SK-N-SH (cell line): Measurements from ENCODE around the gene VPS35L. TPM values are rescaled to one million over a fixed set of nuclear protein-coding genes. Genes with fewer than 3 reads are reported as not detected.
A peak's percentile ranks its signal among the peaks of the same experiment; 100 is the strongest.

ENCODE experiments used
- CTCF ChIA-PET: fragments of 300-600, 350-600 bp; formaldehyde crosslinking; extraction: SDS; loops from one replicate; lab custom pipeline; 2021; lab: Yijun Ruan, JAX
- POLR2A ChIA-PET: fragments of 350-600 bp; sonication (Branson Sonifier 250); formaldehyde crosslinking; extraction: SDS; loops from one replicate; lab custom pipeline; 2020; ENCODE audit warnings: antibody characterized with exemption, inconsistent platforms; lab: Yijun Ruan, JAX
- DNase-seq: peaks from one replicate; pipeline ENCODE4 v3.0.0; 2012
- H2AFZ ChIP-seq: fragments of 200-600 bp; sonication (generic); 2 replicates; pipeline ENCODE4 v1.8.1; 2016; ENCODE audit warnings: antibody characterized with exemption, mild to moderate bottlenecking, low read depth
- H3F3A ChIP-seq: fragments of 200-600 bp; sonication (generic); replicated peaks from 2 replicates; pipeline ENCODE3; 2016; ENCODE audit warnings: antibody characterized with exemption, mild to moderate bottlenecking; ENCODE audit not compliant: insufficient read depth
- H3K27ac ChIP-seq, 2 experiments: fragments of 200-500 bp in 1 of 2; fragments of 200-600 bp in 1 of 2; sonication (Bioruptor generic) in 1 of 2; sonication (generic), shearing (Covaris generic) in 1 of 2; 2 replicates each; pipeline versions ENCODE4 v1.5.1 to v1.6.1; 2014 to 2016; ENCODE audit warnings: low read depth in 2 of 2, inconsistent platforms in 1 of 2, low read length in 1 of 2, mild to moderate bottlenecking in 1 of 2, mixed read lengths in 1 of 2
- H3K27me3 ChIP-seq: fragments of 200-600 bp; sonication (generic), shearing (Covaris generic); 2 replicates; pipeline ENCODE4 v1.6.1; 2016; ENCODE audit warnings: mixed run types; ENCODE audit not compliant: insufficient read depth
- H3K36me3 ChIP-seq, 2 experiments: fragments of 200-500 bp in 1 of 2; fragments of 200-600 bp in 1 of 2; sonication (Bioruptor generic) in 1 of 2; sonication (generic) in 1 of 2; replicated peaks in 1 of 2; 2 replicates each; pipeline versions ENCODE3 to v1.5.1; 2014 to 2016; ENCODE audit warnings: low read length in 1 of 2, mild to moderate bottlenecking in 1 of 2; ENCODE audit not compliant: insufficient read depth in 2 of 2, control insufficient read depth in 1 of 2
- H3K4me1 ChIP-seq, 2 experiments: fragments of 200-500 bp in 1 of 2; fragments of 200-600 bp in 1 of 2; sonication (Bioruptor generic) in 1 of 2; sonication (generic), shearing (Covaris generic) in 1 of 2; 2 replicates each; pipeline versions ENCODE4 v1.5.1 to v1.6.1; 2014 to 2016; ENCODE audit warnings: low read depth in 1 of 2, low read length in 1 of 2, mixed run types in 1 of 2; ENCODE audit not compliant: insufficient read depth in 2 of 2, control insufficient read depth in 1 of 2
- H3K4me2 ChIP-seq: fragments of 200-600 bp; sonication (generic), shearing (Covaris generic); 2 replicates; pipeline ENCODE4 v1.6.1; 2017; ENCODE audit warnings: mixed run types
- H3K4me3 ChIP-seq, 2 experiments: fragments of 200-500 bp in 1 of 2; fragments of 200-600 bp in 1 of 2; sonication (Bioruptor generic) in 1 of 2; sonication (generic), shearing (Covaris generic) in 1 of 2; 2 replicates each; pipeline versions ENCODE4 v1.5.1 to v1.8.1; 2014 to 2016; ENCODE audit warnings: low read depth in 2 of 2, inconsistent platforms in 1 of 2, low read length in 1 of 2, mild to moderate bottlenecking in 1 of 2, mixed read lengths in 1 of 2, moderate library complexity in 1 of 2
- H3K79me2 ChIP-seq: fragments of 200-600 bp; sonication (generic); 2 replicates; pipeline ENCODE4 v1.8.1; 2017; ENCODE audit warnings: mild to moderate bottlenecking; ENCODE audit not compliant: insufficient read depth
- H3K9ac ChIP-seq: fragments of 200-600 bp; sonication (generic); 2 replicates; pipeline ENCODE4 v1.6.1; 2017; ENCODE audit warnings: mixed run types
- H3K9me2 ChIP-seq: fragments of 200-600 bp; sonication (generic); 2 replicates; pipeline ENCODE4 v1.6.1; 2017; ENCODE audit warnings: mixed run types
- H3K9me3 ChIP-seq: fragments of 200-600 bp; sonication (generic); 2 replicates; pipeline ENCODE4 v1.6.1; 2017; ENCODE audit warnings: mixed run types, mild to moderate bottlenecking, moderate library complexity
- H4K20me1 ChIP-seq: fragments of 200-600 bp; sonication (generic); 2 replicates; pipeline ENCODE4 v1.6.1; 2017; ENCODE audit warnings: mild to moderate bottlenecking, mixed run types; ENCODE audit not compliant: insufficient read depth
- FOXM1 ChIP-seq: IDR thresholded peaks from 2 replicates; pipeline ENCODE4 v1.4.0; 2012; ENCODE audit warnings: low read depth, mild to moderate bottlenecking
- MXI1 ChIP-seq: IDR thresholded peaks from 2 replicates; pipeline ENCODE4 v1.6.1; 2012; ENCODE audit warnings: mild to moderate bottlenecking, low read depth, low read length, improper control_type of control experiment
- NFIC ChIP-seq: IDR thresholded peaks from 2 replicates; pipeline ENCODE4 v1.4.0; 2012; ENCODE audit warnings: borderline replicate concordance
- PBX3 ChIP-seq: IDR thresholded peaks from 2 replicates; pipeline ENCODE4; 2012
- RCOR1 ChIP-seq: fragments of 150-350 bp; IDR thresholded peaks from 2 replicates; pipeline ENCODE4 v1.6.1; 2017; ENCODE audit warnings: antibody characterized with exemption, low read length
- SIN3A ChIP-seq: IDR thresholded peaks from 2 replicates; pipeline ENCODE4 v1.6.1; 2012; ENCODE audit warnings: low read depth, mild to moderate bottlenecking, low read length, moderate library complexity, borderline replicate concordance
- TCF12 ChIP-seq: IDR thresholded peaks from 2 replicates; pipeline ENCODE4 v1.4.0; 2012
- TEAD4 ChIP-seq: IDR thresholded peaks from 2 replicates; pipeline ENCODE4 v1.4.0; 2012; ENCODE audit warnings: mild to moderate bottlenecking, borderline replicate concordance; ENCODE audit not compliant: insufficient read depth
- WGBS: methylation state at CpG from one replicate; pipeline ENCODE4 v1.1.6; 2017; ENCODE audit warnings: low lambda C conversion rate; 5-methylcytosine and 5-hydroxymethylcytosine counted together
- polyA plus RNA-seq, 3 experiments: library from polyadenylated mRNA; depleted of rRNA; stranded (reverse); fragments of >200 nt; gene quantifications; 2 replicates each; pipeline ENCODE4 v1.2.3, GENCODE V29; 2012

Gene VPS35L
- polyA plus RNA-seq, 1 of the 3 experiments (the other 2 are of a cell fraction): 35.3 TPM

- TF ChIP-seq MXI1: no peak
Observed at GRCh38 chr16:19654147-19654546, 98.6 kb downstream of the VPS35L start (continued).

DNA sequence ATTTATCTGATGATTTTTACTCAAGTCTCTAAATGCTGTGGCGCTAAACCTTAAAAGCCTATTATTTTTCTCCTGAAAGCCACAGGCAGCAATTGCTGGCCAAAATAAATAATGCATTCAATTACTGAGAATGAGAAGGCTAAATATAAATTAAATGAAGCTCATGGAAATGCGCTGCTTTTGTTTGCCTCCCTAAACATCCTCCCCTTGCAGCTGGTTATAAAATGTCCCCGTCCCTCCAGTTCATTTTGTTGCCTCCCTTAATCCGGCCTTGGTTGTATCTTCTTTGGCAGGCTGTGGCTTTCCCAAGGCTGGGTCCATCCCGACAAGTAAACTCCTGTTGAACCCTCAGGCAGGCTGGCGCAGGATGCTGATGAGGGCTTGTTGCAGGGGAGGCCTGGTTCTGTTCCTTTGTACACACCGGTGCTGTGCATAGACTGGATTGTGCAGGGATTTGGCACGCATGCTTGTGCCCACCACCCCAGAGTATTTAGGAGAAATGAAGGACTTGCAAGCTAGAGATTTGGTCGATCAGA, 99.8 kb downstream of the VPS35L start:
- Histone ChIP-seq H3F3A (no peaks in the 10 kb centered on the region), H3K27ac (no peak overlapping the region), H3K9me2 (no peaks in the 10 kb centered on the region), H3K36me3 (peaks cover 29 to 40% of the 10 kb centered on the region in 2 experiments), H3K9me3 (no peaks in the 10 kb centered on the region), H4K20me1 (no peaks in the 10 kb centered on the region), H3K4me3 (no peak overlapping the region), H3K4me1 (peaks cover 0 to 4% of the 10 kb centered on the region in 2 experiments; a peak in 1 of 4 replicates), H3K9ac (no peak overlapping the region), H3K79me2 (no peaks in the 10 kb centered on the region), H3K27me3 (no peaks in the 10 kb centered on the region), H3K4me2 (no peak overlapping the region), H2AFZ (no peak overlapping the region)
- ChIA-PET CTCF (interaction anchor here (1.3 kb wide), 2 partner anchors 44 to 72 kb away, joined by 3 to 4 read pairs; no protein-coding TSS in a partner anchor), POLR2A (no interaction called here)
- no peak for TF ChIP-seq SIN3A
- no peak for TF ChIP-seq FOXM1
- no peak for TF ChIP-seq TEAD4
- no peak for TF ChIP-seq TCF12
- no peak for TF ChIP-seq RCOR1
- 79% methylated on average over 9 of the region's 9 CpGs for WGBS
- peak; percentile 25 for DNase-seq

DNA sequence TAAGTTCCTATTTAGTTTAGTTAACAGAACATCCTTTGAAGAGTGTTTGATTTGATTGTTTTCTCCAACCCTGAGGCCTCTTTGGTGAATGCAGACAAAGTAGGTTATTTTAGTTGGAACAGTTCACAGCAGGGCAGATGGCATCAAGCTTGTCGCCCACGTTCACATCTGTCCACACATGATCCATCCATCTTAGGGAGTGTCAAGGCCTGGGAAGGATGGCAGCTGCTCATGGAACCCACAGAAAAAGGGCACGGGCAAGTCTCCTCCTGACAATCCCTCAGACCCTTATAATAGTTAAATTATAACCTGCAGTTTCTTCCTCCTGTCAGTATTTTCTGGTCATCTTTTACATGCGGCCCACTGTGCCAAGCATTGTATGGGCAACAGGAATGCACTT, 102.3 kb downstream of the VPS35L start:
- POLR2A ChIA-PET: no interaction called here
- H3K9ac ChIP-seq: no peak overlapping the region

More for the DNA sequence above, 102.3 kb downstream of the VPS35L start:
- WGBS: 96% methylated on average over 4 of the region's 4 CpGs
- Histone ChIP-seq H3K4me3 (no peak overlapping the region), H3K9me2 (no peaks in the 10 kb centered on the region), H4K20me1 (no peaks in the 10 kb centered on the region), H2AFZ (no peak overlapping the region), H3K27me3 (no peaks in the 10 kb centered on the region), H3K27ac (no peak overlapping the region), H3K9me3 (no peaks in the 10 kb centered on the region), H3K36me3 (peaks cover 21 to 35% of the 10 kb centered on the region in 2 experiments), H3F3A (no peaks in the 10 kb centered on the region), H3K4me2 (no peak overlapping the region), H3K4me1 (peaks cover 0 to 4% of the 10 kb centered on the region in 2 experiments; a peak in 1 of 4 replicates), H3K79me2 (no peaks in the 10 kb centered on the region)
- TF ChIP-seq PBX3: no peak
- no peak for TF ChIP-seq NFIC
- no peak for TF ChIP-seq RCOR1
- no peak for DNase-seq
- CTCF ChIA-PET: no interaction called here
